ENCODE measurements around the gene PHC1. TPM values are rescaled to one million over a fixed set of nuclear protein-coding genes. Genes with fewer than 3 reads are reported as not detected.

Gene PHC1
- total RNA-seq, 1 experiment from 2014 or later: 6.9 TPM

- TF ChIP-seq EZH2phosphoT487 (IDR thresholded peaks at IDR 0.05; ENCODE audit: borderline replicate concordance, low read length) (no peak), EZH2 (IDR thresholded peaks at IDR 0.05; ENCODE audit: low read length, unreplicated experiment) (no peak)
- TF ChIP-seq, protein P1, sequence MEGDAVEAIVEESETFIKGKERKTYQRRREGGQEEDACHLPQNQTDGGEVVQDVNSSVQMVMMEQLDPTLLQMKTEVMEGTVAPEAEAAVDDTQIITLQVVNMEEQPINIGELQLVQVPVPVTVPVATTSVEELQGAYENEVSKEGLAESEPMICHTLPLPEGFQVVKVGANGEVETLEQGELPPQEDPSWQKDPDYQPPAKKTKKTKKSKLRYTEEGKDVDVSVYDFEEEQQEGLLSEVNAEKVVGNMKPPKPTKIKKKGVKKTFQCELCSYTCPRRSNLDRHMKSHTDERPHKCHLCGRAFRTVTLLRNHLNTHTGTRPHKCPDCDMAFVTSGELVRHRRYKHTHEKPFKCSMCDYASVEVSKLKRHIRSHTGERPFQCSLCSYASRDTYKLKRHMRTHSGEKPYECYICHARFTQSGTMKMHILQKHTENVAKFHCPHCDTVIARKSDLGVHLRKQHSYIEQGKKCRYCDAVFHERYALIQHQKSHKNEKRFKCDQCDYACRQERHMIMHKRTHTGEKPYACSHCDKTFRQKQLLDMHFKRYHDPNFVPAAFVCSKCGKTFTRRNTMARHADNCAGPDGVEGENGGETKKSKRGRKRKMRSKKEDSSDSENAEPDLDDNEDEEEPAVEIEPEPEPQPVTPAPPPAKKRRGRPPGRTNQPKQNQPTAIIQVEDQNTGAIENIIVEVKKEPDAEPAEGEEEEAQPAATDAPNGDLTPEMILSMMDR (conservative IDR thresholded peaks at IDR 0.05; ENCODE audit: low read depth, low read length): no peak
- Histone ChIP-seq H3F3A (ENCODE audit: low read length, unreplicated experiment) (no peaks in the 10 kb centered on the region), H3K4me3 (ENCODE audit: low read length) (no peak overlapping the region), H4K20me1 (ENCODE audit: low read length) (no peaks in the 10 kb centered on the region), H3K9me2 (replicated peaks; ENCODE audit: low read length) (no peaks in the 10 kb centered on the region), H3K9me3 (ENCODE audit: low read length) (no peaks in the 10 kb centered on the region), H3K36me3 (ENCODE audit: low read depth, low read length) (no peaks in the 10 kb centered on the region), H3K4me1 (ENCODE audit: insufficient read depth, low read length) (no peaks in the 10 kb centered on the region), H3K4me2 (ENCODE audit: low read length) (no peak overlapping the region), H2AFZ (ENCODE audit: low read length) (no peak overlapping the region), H3K27me3 (ENCODE audit: low read length) (no peaks in the 10 kb centered on the region), H3K27ac (ENCODE audit: low read length) (no peak overlapping the region), H3K9ac (ENCODE audit: low read length) (no peak overlapping the region), H3K79me2 (ENCODE audit: low read length) (no peaks in the 10 kb centered on the region)
- no peak for DNase-seq
- no TSS peak for BruUV-seq (replicated peaks)
- intact Hi-C loops (cut with micrococcal nuclease): no loop called here
- ChIA-PET POLR2A (ENCODE audit: unreplicated experiment) (no interaction called here), CTCF (no interaction called here)
- ATAC-seq: no peak
Observed at GRCh38 chr12:8958066-8958465, 43.8 kb downstream of the PHC1 start.

DNA sequence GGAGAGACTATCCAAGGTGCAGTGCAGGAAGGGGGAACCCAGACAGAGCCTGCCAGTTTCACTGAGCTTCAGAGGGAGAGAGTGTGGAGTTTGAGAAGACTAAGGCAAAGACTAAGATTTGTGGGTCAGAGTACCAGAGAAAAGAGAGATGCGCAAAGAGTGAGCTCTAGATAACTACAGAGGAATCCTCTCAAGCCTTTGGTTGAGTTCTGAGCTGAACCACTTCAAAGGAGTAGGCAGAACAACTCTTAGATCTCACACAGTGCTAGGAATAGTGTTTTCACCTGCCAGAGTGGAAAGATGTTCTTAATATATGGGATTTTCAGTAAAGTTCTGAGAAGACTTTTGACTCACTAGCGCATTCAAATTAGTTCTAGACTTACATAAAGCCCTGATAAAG is 45.9 kb downstream of the PHC1 start:
- H3K4me3 ChIP-seq (ENCODE audit: low read length): no peak overlapping the region
- TF ChIP-seq EZH2 (IDR thresholded peaks at IDR 0.05; ENCODE audit: low read length, unreplicated experiment): no peak
- TF ChIP-seq, protein P1 (conservative IDR thresholded peaks at IDR 0.05; ENCODE audit: low read depth, low read length): no peak
- TF ChIP-seq EZH2phosphoT487 (IDR thresholded peaks at IDR 0.05; ENCODE audit: borderline replicate concordance, low read length): no peak
- no peak overlapping the region for H3K9ac ChIP-seq (ENCODE audit: low read length)
- no peaks in the 10 kb centered on the region for H3K27me3 ChIP-seq (ENCODE audit: low read length)
- H3K79me2 ChIP-seq (ENCODE audit: low read length): no peaks in the 10 kb centered on the region
- DNase-seq: no peak
- no peak overlapping the region for H3K4me2 ChIP-seq (ENCODE audit: low read length)
- H4K20me1 ChIP-seq (ENCODE audit: low read length): no peaks in the 10 kb centered on the region
- CTCF ChIA-PET: no interaction called here
- no peaks in the 10 kb centered on the region for H3K9me3 ChIP-seq (ENCODE audit: low read length)
- H2AFZ ChIP-seq (ENCODE audit: low read length): no peak overlapping the region
- POLR2A ChIA-PET (ENCODE audit: unreplicated experiment): no interaction called here
- H3K27ac ChIP-seq (ENCODE audit: low read length): no peak overlapping the region
- H3K9me2 ChIP-seq (replicated peaks; ENCODE audit: low read length): no peaks in the 10 kb centered on the region
- H3K36me3 ChIP-seq (ENCODE audit: low read depth, low read length): no peaks in the 10 kb centered on the region
- no TSS peak for BruUV-seq (replicated peaks)
- no peaks in the 10 kb centered on the region for H3F3A ChIP-seq (ENCODE audit: low read length, unreplicated experiment)
- no peaks in the 10 kb centered on the region for H3K4me1 ChIP-seq (ENCODE audit: insufficient read depth, low read length)
- intact Hi-C loops (cut with micrococcal nuclease): no loop called here
- ATAC-seq: no peak

- Histone ChIP-seq H3K4me1 (ENCODE audit: insufficient read depth, low read length) (no peaks in the 10 kb centered on the region), H3K36me3 (ENCODE audit: low read depth, low read length) (no peaks in the 10 kb centered on the region), H3K4me2 (ENCODE audit: low read length) (no peak overlapping the region), H3K9ac (ENCODE audit: low read length) (no peak overlapping the region), H3K4me3 (ENCODE audit: low read length) (no peak overlapping the region), H3F3A (ENCODE audit: low read length, unreplicated experiment) (no peaks in the 10 kb centered on the region), H3K27me3 (ENCODE audit: low read length) (no peaks in the 10 kb centered on the region), H4K20me1 (ENCODE audit: low read length) (no peaks in the 10 kb centered on the region), H3K79me2 (ENCODE audit: low read length) (no peaks in the 10 kb centered on the region), H2AFZ (ENCODE audit: low read length) (no peak overlapping the region), H3K9me2 (replicated peaks; ENCODE audit: low read length) (no peaks in the 10 kb centered on the region), H3K27ac (ENCODE audit: low read length) (no peak overlapping the region), H3K9me3 (ENCODE audit: low read length) (no peaks in the 10 kb centered on the region)
- TF ChIP-seq EZH2phosphoT487 (IDR thresholded peaks at IDR 0.05; ENCODE audit: borderline replicate concordance, low read length): no peak
- TF ChIP-seq, protein P1 (conservative IDR thresholded peaks at IDR 0.05; ENCODE audit: low read depth, low read length): no peak
- TF ChIP-seq EZH2 (IDR thresholded peaks at IDR 0.05; ENCODE audit: low read length, unreplicated experiment): no peak
- ChIA-PET POLR2A (ENCODE audit: unreplicated experiment) (interaction anchor here (0.6 kb wide), 1 partner anchor 18 kb away, joined by 3 read pairs; no protein-coding TSS in a partner anchor), CTCF (no interaction called here)
- intact Hi-C loops (cut with micrococcal nuclease): no loop called here
- DNase-seq: no peak
- no peak for ATAC-seq
- BruUV-seq (replicated peaks): no TSS peak
Observed at GRCh38 chr12:8968761-8969160, 54.5 kb downstream of the PHC1 start.
